ENCODE results near the gene HIKESHI.
"Not testable (repeated sequence)": the region's sequence is repeated elsewhere in the genome, so short reads cannot be mapped to it uniquely, and the experiment has no call there.

The HIKESHI gene

DNA sequence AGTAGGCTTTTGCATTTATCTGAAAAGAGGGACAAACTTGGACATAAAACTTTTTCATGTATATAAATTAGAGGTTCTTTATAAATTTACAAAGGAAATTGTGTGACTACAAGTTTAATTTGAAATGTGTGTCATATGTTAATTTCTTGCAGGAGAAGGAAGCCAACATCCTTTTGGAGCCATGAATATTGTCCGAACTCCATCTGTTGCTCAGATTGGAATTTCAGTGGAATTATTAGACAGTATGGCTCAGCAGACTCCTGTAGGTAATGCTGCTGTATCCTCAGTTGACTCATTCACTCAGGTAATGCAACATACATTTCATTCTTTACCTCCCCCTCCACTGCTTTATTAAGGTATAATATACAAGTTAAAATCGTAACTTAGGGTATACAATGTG lies 35.2 kb downstream of the HIKESHI start:
- no peak for DNase-seq (ENCODE audit: low read depth)
- TF ChIP-seq, protein P1, sequence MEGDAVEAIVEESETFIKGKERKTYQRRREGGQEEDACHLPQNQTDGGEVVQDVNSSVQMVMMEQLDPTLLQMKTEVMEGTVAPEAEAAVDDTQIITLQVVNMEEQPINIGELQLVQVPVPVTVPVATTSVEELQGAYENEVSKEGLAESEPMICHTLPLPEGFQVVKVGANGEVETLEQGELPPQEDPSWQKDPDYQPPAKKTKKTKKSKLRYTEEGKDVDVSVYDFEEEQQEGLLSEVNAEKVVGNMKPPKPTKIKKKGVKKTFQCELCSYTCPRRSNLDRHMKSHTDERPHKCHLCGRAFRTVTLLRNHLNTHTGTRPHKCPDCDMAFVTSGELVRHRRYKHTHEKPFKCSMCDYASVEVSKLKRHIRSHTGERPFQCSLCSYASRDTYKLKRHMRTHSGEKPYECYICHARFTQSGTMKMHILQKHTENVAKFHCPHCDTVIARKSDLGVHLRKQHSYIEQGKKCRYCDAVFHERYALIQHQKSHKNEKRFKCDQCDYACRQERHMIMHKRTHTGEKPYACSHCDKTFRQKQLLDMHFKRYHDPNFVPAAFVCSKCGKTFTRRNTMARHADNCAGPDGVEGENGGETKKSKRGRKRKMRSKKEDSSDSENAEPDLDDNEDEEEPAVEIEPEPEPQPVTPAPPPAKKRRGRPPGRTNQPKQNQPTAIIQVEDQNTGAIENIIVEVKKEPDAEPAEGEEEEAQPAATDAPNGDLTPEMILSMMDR (conservative IDR thresholded peaks at IDR 0.05; ENCODE audit: low read depth, low read length): no peak
- no peak overlapping the region for H3K4me3 ChIP-seq (ENCODE audit: low read depth, low read length)

DNA sequence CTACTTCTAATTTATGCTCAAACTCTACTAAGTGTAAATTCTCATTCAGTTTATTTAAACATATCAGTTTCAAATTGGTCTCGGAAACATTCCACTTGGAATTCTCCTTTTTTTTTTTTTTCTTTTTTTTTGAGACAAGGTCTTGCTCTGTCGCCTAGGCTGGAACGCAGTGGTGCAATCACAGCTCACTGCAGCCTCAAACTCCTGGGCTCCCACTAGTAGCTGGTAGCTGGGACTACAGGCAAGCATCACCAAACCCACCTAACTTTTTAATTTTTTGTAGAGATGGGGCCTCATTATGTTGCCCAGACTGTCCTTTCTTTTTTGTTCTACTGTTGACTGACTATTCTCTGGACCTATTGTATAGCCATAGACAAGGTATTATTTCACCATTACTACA lies 39.3 kb downstream of the HIKESHI start:
- DNase-seq (ENCODE audit: low read depth): peak; percentile 11
- H3K4me3 ChIP-seq (ENCODE audit: low read depth, low read length): no peak overlapping the region
- TF ChIP-seq, protein P1 (conservative IDR thresholded peaks at IDR 0.05; ENCODE audit: low read depth, low read length): peak; percentile 2

DNA sequence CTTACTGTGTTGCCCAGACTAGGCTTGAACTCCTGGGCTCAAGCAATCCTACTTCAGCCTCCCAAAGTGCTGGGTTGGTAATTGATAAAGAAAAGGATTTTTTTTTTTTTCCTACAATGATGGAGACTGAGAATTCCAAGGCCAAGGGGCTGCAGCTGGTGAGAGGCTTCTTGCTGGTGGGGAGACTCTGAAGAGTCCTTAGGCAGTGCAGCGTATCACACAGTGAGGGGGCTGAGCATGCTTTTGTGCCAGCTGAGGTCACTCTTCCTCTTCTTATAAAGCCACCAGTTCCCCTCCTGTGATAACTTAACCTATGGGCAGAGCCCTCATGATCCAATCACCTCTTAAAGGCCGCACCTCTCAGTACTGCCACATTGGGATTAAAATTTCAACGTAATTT lies 44.5 kb downstream of the HIKESHI start:
- TF ChIP-seq, protein P1 (conservative IDR thresholded peaks at IDR 0.05; ENCODE audit: low read depth, low read length): no peak
- no peak for DNase-seq (ENCODE audit: low read depth)
- no peak overlapping the region for H3K4me3 ChIP-seq (ENCODE audit: low read depth, low read length)

DNA sequence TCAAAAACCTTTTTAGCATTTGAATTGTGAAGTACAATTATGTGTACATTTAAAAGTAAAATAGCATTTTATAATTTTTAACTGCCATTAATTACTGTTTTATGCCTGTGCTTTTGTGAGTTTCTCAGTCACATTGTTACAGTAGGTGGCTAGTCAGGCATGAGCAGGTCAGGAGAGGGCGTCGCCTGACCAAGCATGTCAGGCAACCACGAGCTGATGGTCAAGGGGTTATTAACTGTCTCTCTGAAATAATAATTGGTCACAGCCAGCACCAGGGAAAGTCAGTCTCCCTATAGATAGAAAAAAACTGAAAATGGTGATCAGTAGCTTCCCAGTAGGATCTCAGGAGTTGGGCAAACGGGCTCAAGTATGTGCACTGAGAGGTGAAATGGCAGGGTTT lies 53.2 kb downstream of the HIKESHI start:
- TF ChIP-seq, protein P1 (conservative IDR thresholded peaks at IDR 0.05; ENCODE audit: low read depth, low read length): no peak
- DNase-seq (ENCODE audit: low read depth): no peak
- H3K4me3 ChIP-seq (ENCODE audit: low read depth, low read length): no peak overlapping the region

DNA sequence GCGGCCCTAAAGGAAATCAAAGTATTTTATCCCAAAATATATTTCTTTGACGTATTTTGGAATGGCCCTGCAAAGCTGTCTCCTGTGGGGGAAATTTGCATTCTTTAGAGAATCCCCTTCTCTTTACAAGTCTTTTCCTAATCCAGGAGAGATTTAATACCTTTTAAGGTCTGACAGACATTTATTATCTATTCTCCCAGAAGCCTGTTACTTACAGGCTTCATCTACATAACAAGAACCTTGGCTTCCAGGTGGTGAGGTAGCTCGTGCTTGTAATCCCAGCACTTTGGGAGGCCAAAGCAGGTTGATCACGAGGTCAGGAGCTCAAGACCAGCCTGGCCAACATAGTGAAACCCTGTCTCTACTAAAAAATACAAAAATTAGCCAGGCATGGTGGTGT lies 55.4 kb downstream of the HIKESHI start:
- not testable (repeated sequence) for H3K4me3 ChIP-seq (ENCODE audit: low read depth, low read length); DNase-seq (ENCODE audit: low read depth)

GRCh38 chr11:86358720-86359119 lies 56.7 kb downstream of the HIKESHI start:
- TF ChIP-seq, protein P1 (conservative IDR thresholded peaks at IDR 0.05; ENCODE audit: low read depth, low read length): no peak
- DNase-seq (ENCODE audit: low read depth): no peak

DNA sequence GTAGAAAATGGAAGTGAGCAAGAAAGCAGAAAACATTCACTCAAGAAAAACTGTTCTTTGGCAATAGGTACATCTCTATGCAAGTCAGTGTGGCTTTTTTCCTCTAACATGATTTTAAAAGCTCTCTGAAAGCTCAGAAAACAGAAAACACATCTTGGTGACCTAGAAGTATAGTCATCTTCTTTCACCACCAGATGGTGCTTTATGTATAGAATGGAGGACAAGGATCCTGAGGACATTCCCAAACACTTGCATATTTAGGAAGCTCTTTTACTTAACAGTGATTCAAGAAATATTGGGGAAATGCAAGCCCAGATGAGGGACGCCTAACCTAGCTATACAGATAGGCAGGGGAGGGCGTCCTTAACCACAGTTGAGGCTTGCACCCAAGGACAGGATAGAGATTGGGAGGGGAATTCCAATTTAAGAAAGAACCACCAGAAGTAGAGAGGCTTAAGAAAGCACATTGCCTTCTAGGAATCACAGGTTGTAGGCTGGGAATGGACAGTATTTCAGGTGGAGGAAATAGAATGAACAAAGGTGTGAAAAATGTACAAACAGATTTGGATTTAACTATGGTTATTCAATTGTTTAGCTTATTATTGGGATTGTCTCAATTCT lies 58.8 kb downstream of the HIKESHI start:
- TF ChIP-seq, protein P1 (conservative IDR thresholded peaks at IDR 0.05; ENCODE audit: low read depth, low read length): peak; percentile 61
- no peak overlapping the region for H3K4me3 ChIP-seq (ENCODE audit: low read depth, low read length)
- DNase-seq (ENCODE audit: low read depth): peak; percentile 75

More at GRCh38 chr11:86358720-86359119, 56.7 kb downstream of the HIKESHI start:
- no peak overlapping the region for H3K4me3 ChIP-seq (ENCODE audit: low read depth, low read length)
